Mesenteric fat pad (tissue), 1 donor: ENCODE results near the gene SMCO3. TPM values are rescaled to one million over a fixed set of nuclear protein-coding genes. Genes with fewer than 3 reads are reported as not detected.

Source experiments
- DNase-seq: peaks from one replicate; pipeline ENCODE4 v3.0.0-alpha.2; 2020; ENCODE audit warnings: low spot score
- long read RNA-seq: library from polyadenylated mRNA; unstranded; transcript quantifications from one replicate; pipeline ENCODE4 v2.0.0, GENCODE V29; 2020
- total RNA-seq: library from RNA; stranded (reverse); fragmentation: NEBNext Ultra II Directional; extraction: Animal tissue kit (Norgen Biotek cat#: 25700); gene quantifications from one replicate; pipeline ENCODE4 v1.2.1, GENCODE V29; 2021
- donor health status: DM: yes; HTN: yes; CAD: no.

The SMCO3 gene
- not detected for total RNA-seq
- long read RNA-seq = 0 reads

DNA sequence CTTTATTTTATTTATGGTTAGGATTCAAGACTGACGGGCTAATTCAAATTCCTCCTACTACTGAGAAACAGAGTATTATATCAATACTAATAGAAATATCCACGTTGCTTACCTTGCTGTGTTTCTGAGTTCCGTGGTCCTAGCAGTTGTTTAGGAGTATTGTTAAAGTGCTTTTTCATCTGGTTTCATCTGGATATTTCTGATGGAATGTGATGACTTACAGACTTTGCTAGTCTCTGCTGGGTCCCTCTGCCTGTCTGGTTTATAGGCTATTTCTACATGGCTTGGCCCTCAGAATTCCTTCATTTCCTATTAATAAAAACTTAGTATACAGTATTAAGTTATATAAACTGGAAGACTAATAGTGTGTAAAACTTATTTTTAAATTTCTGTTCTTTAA is at the start of gene SMCO3:
TSS of gene SMCO3 (minus strand) at position 169 of the 400 bp plus-strand sequence. CDS start 7,502 bp downstream, outside the sequence.
- no peak for DNase-seq

DNA sequence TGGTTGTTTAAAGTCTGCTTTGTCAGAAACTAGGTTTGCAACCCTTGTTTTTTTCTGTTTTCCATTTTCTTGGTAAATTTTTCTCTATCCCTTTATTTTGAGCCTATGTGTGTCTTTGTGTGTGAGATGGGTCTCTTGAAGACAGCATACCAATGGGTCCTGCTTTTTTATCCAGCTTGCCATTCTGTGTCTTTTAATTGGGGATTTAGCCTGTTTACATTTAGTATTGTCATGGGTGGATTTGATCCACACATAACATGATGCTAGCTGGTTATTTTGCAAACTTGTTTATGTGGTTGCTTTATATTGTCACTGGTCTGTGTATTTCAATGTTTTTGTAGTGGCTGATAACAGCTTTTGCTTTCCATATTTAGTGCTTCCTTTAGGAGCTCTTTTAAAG is 46.5 kb upstream of the SMCO3 start:
- no peak for DNase-seq

DNA sequence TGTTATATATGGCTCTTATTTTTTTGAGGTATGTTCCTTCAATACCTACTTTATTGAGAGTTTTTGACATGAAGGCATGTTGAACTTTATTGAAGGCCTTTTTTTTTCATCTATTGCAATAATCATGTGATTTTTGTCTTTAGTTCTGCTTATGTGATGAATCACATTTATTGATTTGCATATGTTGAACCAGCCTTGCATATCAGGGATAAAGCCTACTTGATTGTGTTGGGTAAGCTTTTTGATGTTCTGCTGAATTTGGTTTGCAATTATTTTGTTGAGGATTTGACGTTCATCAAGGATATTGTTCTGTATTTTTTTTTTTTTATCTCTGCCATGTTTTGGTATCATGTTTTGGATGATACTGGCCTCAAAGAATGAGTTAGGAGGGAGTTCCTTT is 44.5 kb upstream of the SMCO3 start:
- DNase-seq = no peak

DNA sequence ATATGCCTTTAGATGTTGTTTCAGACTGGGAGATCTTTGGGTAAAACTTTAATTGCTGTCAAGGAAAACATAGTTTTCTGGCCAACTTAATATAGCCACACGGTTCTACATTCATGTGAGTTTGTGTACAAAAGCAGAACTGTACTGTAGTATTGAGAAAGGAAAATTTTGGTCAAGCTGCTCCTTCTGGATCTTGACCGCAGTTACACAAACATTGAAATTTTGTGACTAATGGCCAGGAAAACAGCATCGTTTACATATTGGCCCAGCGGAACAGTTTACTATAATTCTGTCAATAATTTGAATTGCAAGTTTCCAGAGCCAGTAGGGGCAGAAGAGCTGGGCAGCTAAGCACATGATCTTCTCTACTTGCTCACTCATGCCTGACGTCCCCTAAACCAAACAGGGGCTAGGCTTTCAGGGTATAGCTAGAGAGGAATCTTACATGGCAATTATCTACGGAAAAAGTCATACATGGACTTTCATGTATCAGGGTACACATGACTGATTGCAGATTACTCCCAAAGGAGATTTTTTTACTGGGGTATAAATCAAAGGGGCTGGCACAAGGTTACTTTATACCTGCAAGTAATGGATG is 40.7 kb upstream of the SMCO3 start:
- no peak for DNase-seq

DNA sequence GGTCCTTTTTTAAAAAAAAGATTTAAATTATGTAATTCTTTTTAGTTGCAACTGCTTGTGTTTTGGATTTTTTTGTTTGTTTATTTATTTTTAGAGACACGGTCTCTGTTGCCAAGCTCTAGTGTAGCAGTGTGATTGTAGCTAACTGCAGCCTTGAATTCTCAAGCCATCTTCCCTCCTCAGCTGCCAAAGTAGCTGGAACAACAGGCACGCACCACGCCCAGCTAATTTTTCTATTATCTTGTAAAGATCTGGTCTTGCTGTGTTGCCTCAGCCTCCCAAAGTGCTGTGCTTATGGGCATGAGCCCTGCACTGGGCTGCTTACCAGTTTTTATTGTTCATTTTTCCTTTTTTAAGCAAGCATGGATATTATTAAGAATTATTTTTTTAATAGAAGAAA is 40.0 kb upstream of the SMCO3 start:
- no peak for DNase-seq

DNA sequence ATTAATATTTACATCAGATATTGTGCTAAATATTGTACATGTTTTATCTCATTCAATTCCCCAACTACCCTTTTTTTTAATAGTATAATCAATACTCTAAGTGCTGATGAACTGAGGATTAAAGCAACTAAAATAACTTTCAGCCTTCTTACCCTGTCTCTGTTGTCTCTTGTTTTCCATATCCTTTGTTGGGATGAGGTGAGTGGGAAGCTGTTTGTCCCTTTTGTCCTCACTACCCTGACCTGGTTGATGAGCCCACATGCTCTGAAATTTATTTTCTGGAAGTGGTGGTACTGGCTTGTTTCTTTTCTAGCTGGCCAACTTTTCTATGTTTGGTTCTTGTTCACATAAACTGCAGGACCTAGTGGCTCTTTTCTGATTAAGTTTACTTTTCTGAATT is 38.9 kb upstream of the SMCO3 start:
- DNase-seq = no peak

DNA sequence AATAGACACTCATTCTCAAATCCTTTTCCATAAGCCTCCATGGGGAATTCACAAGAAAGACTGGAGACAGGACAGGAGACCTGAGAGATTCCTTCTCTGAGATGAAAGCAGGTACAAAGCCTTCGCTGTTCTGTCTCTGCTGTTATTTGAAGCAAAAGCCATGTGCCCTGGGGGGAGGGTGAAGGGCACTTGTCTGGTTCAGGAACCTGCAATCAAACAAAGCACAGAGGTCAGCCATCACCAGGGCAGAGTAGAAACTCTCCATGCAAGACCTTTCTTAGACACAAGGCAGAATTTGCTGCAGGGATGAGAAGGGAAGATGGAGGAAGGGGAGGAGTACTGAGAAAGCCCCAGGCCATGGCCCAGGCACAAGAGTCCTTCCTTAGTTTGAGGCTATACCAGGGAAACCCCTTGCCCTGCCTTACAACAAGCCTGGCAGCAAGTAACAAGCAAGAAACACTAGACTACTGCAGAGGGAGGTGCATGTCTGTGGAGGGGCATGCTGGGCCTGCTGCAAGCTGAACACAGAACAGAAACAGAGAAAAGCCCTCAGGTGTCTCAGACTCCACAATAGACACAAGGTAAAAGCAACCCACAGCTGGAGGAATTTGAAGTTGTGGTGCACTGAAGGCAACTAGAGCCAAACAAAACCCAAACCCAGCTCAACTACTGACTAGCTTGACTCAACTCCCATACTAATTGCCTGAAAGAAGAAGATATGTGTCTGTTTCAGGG is 37.1 kb upstream of the SMCO3 start:
- DNase-seq = no peak

DNA sequence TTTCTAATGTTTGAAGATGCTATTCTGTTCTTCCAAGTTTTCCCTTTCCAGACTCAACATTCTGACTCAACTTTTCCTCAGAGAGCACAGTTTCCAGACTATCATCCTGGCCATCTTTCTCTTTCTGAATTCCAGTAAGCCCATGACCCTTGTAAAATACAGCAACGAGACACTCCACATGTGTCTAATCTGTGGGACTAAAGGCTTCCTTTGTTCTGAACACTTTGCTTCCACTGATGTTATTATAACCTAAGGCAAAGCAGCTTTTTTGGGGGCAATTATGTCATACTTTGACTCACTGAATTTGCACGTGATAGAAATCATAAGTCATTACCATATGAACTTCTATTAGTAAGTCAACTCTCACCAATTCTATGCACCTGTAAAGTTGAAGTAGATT is 35.7 kb upstream of the SMCO3 start:
- no peak for DNase-seq

DNA sequence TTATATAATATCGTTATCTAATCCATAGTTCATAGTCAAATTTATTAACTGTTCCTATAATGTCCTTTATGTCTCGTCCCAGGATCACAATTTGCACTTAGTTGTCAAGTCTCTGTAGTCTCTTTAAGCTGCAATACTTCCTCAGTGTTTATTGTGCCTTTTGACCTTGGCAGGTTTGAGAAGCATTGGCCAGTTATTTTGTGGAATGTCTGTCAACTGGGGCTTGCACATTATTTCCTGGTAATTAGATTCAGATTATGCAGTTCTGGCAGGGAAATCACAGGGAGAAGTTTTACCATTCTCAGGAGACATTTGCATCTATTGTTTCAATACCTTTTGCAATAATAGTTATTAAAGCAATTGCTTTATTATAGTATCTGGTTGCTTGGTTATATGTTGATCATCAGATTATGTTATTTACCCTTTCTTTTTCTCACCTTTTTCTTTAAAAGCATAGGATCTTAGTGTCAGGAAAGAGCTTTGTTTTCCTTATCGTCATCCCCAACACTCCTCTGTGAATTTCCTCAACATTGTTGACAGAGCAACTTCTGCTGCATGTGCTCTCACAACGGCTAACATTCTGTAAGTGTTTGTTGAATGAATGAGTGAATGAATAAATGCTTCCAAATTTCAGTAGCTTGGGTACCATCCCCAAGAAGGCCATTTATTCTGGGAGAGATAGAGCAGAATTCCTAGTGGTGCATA is 33.0 kb upstream of the SMCO3 start:
- DNase-seq = no peak

DNA sequence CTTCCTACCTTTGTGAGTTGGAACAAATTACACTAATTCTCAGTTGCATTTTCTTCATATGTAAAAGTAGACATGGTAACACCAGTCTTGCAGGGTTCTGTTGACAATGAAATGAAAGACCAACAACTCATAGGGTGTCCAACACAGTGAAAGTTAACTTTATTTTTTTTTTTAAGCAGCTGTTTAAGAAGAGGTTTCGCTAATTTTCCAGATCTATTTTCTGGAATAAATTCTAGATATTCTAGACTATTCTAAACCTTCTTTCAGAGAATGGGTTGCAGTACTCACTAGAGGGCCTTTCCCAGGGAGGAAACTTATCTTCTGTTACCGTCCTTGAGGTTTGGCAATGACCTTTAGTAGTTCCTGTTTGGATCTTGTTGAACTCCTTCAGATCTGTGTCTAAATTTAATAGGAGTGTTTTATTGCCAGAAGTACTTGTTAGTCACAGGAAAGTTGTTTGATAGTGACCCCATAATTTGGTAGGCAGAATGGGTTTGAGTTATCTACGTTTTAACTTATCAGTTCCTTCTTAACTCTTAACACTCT is 32.1 kb upstream of the SMCO3 start:
- DNase-seq = no peak

DNA sequence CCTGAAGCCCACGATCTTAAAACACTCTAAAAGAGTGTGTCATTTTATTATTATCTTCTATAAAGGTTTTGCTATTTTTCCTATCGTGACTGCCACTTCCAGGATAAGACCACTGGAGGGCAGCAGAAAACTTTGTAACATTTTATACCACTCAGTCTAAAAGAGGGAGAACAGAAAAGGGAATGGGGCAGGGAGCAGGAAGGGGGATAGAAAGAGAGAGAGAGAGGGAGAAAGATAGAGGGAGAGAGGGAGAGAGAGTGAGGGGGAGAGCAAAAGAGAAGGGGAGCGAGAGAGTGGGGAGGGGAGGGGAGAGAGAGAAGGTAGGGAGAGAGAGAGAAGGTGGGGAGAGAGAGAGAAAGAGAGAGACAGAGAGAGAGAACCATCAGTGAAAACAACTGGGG is 31.4 kb upstream of the SMCO3 start:
- no peak for DNase-seq

DNA sequence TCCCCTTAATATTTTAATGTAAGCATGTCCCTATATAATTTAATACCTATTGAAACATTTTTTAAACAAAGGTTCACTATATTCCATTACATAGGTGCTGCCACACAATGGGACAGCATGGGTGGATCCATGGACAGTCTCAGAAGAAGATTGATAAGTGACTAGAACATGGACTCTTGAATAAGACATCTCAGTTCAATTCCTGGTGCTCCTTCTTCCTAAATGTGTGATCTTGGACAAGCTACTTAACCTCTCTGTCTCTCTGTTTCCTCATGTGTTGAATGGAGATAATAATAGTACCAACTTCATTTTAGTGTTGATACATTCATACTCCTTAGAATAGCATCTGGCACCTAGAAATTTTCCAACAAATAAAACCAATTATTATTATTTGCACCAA is 30.4 kb upstream of the SMCO3 start:
- no peak for DNase-seq

DNA sequence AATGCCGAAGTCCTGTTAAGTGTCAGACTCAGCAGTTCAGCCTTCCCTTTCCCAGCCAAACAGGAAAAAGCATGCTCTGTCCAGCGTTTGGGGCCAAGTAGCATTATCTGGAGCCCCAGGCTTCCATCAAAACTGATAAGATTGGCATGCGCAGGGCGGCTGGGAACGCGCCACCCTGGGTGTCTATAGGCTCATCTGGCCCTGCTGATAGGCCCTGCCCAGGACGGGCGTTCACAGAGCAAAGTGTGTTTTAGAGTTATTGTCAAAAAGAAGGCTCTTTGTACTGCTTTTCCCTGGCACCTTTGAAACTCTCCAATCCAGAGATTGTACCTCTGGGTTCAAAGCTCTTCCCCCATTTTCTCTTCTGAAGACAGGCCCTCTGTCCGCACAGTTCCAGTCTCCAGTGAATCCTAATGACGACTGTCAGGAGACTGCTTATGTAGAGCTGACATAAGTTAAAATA is 29.5 kb upstream of the SMCO3 start, which contains the start of gene ART4:
TSS of gene ART4 (minus strand) at position 102 of the 463 bp plus-strand sequence. CDS start 413 bp downstream, outside the sequence.
- DNase-seq = no peak

DNA sequence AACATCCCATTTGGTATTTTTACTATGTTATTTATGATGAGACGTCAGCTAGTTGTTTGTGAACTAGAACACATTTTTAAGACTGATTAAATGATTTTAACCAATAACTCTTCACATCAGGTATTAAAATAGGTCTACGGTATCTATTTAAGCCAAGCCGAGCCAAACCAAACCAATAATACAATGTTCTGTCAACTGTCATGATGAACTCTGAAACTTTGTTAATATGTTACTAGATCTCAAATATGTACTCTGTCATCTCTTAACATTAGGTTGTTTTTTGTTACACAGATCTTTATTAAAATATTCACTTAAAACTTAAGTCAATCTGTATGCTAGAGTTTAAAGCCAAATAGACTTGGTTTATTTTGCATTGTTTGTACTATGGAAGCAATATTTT is 28.3 kb upstream of the SMCO3 start:
- no peak for DNase-seq

DNA sequence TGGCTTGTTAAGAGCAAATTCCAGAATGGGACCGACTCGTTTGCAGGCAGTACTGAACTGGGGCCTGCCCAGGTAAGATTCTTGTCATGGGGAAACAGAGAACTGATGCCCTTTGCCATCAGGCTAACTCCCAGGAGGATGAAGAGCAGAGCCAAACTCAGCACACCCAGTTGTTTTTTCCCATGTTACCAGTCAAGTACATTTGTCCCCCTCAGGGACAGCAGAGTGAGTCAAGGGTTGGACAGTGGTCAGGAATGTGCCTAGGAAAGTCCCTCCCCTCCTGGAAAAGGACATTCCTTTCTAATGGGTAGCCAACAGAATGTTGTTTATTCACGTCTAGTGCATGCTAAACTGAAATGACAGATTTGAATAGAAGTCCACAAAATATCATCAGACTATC is 27.8 kb upstream of the SMCO3 start:
- no peak for DNase-seq

DNA sequence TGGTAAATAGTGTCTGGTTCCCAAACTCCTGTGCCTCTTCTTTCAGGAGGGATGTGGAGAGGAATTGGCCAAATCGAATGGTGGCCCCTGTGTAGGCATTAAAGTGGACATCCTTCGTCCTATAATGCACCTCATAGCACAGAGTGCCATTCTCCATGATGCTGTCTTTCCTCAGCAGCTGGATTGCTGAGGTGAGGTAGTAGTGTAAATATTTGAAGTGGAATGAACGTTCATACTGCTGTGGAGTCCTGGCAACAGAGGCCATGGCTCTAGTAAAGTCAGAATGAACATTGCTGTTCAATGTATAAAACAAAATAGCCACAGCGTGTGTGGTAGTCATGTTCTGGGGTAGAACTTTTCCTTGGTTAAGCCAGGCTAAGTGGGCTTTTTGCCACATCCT is 26.6 kb upstream of the SMCO3 start:
- DNase-seq = no peak

DNA sequence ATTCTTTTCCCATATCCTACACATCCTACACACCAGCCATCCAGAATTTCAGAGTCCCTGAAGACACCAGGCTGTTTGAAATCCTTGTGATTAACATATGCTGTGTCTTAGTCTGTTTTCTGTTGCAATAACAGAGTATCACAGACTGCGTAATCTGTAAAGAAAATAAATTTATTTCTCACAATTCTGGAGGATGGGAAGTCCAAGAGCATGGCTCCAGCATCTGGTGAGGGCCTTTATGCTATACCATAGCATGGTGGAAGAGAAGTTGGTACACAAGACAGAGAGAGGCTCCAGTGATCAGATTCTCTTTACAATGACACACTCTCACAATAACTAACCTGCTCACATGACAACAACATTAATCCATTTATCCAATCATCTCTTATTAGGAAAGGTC is 25.3 kb upstream of the SMCO3 start:
- no peak for DNase-seq

DNA sequence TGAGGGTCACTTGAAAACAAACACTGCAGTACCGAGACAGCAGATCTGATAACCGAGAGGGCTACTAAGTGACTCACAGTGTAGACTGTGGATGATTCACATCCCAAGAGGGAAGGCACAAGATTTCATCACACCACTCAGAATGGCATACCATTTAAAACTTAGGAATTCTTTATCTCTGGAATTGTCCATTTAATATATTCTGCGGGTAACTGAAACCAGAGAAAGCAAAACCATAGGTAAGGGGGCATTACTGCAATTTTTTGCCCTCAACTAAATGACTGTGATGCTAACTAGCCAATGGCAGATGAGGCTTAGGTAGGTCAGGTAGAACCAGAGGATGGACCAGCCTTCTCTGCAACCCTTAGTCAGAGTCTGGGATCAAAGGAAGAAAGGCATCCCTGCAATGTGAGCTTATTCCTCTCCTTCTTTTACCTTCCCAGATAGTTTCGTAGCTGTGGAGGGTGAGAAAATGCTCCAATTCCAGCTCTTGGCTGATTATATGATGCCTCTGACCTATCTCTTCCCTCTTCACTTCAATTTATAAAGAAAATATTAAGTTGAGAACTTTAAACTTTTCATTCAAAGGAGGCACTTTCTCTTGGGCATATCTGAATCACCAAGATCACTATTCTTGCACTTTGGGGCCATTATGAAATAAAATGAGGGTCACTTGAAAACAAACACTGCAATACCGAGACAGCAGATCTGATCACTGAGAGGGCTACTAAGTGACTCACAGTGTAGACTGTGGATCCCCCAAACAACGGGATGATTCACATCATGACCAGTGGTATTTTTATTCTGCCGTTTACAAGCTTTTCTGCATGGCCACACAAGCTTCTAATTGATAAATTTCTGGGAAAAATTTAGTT is 22.6 kb upstream of the SMCO3 start:
- no peak for DNase-seq

DNA sequence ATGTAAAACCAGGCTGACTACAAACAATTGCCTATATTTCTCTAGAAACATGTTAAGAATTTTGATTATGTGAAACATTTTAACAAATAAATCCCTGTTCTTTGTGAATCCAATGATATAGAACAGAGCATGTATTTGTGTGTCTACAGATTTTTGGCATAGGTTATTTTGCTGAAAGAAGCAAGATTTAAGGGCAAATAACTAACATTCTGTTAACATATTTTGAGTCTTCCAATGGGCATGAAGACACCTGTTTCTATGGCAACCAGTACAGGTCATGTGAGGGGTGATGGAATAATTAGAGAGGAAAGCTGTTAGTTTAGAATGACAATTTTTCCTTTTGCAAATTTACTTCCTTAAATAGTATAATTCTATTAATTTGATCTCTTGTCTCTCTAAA is 20.5 kb upstream of the SMCO3 start:
- no peak for DNase-seq

DNA sequence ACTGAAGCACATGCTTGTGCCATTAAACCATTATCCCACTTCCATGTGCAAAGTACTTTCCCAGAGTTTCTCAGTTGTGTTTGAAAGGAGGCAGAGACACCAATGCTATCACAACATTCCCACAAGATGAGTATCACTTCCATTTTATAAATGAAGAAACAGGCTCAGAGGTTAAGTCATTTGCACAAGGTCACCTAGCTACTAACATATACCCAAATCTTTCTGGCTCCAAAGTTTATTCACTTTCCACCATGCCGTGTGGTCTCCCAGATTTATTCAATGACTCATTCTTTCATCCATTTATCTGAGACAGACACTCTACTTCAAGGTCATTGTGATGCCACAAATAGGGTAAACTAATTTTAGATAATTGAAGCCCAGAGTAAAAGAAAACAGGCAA is 20.0 kb upstream of the SMCO3 start:
- DNase-seq = no peak

DNA sequence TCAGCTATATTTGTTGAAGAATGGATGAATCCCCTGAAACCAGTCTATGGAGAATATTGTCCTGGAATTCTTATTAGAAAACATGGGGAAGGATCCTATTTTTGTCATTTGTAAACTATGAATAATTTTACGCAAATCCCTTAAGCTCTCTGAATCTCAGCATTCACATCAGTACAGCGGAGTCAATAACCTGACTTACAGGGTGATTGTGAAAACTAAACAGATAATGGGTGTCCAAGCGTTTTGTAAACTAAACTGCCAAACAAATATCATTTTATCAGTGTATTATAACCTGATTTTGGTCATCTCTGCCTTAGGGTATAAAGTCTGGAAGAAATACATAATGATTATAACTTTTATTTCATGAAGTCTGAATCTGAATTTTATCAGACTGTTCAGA is 19.4 kb upstream of the SMCO3 start:
- no peak for DNase-seq
